K562 (cell line): ENCODE data around the gene DPP9. TPM values are rescaled to one million over a fixed set of nuclear protein-coding genes. Genes with fewer than 3 reads are reported as not detected.

Source experiments
- CSDE1 ChIP-seq, 2 experiments: fragments of 450-650 bp; IDR thresholded peaks; 2 replicates each; pipeline ENCODE4 v1.6.1; 2016; ENCODE audit warnings: mild to moderate bottlenecking in 1 of 2
- CTCF ChIP-seq, 3 experiments: IDR thresholded peaks in 2 of 3; conservative IDR thresholded peaks in 1 of 3; 2 replicates each; pipeline ENCODE4 v1.5.1; 2011 to 2012; ENCODE audit warnings: low read length in 3 of 3, mild to moderate bottlenecking in 3 of 3, control low read depth in 2 of 3, improper control_type of control experiment in 1 of 3, inconsistent platforms in 1 of 3, low read depth in 1 of 3, mixed read lengths in 1 of 3, moderate library complexity in 1 of 3; ENCODE audit not compliant: insufficient read depth in 2 of 3
- ELF4 ChIP-seq: fragments of 450-650 bp; formaldehyde crosslinking; IDR thresholded peaks from 2 replicates; pipeline ENCODE4 v1.4.0; 2022; ENCODE audit warnings: missing genetic modification characterization
- HNRNPK ChIP-seq: fragments of 200-400 bp; formaldehyde crosslinking; IDR thresholded peaks from one replicate; pipeline ENCODE4 v1.6.1; 2018; ENCODE audit warnings: mild to moderate bottlenecking, low read depth, low read length; ENCODE audit not compliant: poor library complexity, severe bottlenecking
- HSF4 ChIP-seq: fragments of 250-450 bp; sonication (Bioruptor Pico); IDR thresholded peaks from 2 replicates; pipeline ENCODE4 v2.1.2; 2022; ENCODE audit warnings: mild to moderate bottlenecking, moderate library complexity, borderline replicate concordance
- MCM7 ChIP-seq, 2 experiments: fragments of 450-650 bp; IDR thresholded peaks; 2 replicates each; pipeline ENCODE4 v1.6.1; 2016 to 2018
- MIER1 ChIP-seq: fragments of 450-650 bp; IDR thresholded peaks from 2 replicates; pipeline ENCODE4 v1.6.1; 2016; ENCODE audit warnings: antibody characterized with exemption, mild to moderate bottlenecking, low read depth
- NCOA6 ChIP-seq: fragments of 450-650 bp; IDR thresholded peaks from 2 replicates; pipeline ENCODE4 v1.6.1; 2017; ENCODE audit warnings: mild to moderate bottlenecking
- SLC30A9 ChIP-seq: fragments of 250-450 bp; sonication (Bioruptor Pico); IDR thresholded peaks from 2 replicates; pipeline ENCODE4 v1.8.0; 2022; ENCODE audit warnings: mild to moderate bottlenecking, moderate library complexity
- SMARCA5 ChIP-seq: fragments of 450-650 bp; IDR thresholded peaks from 2 replicates; pipeline ENCODE4 v1.6.1; 2016
- SRSF3 ChIP-seq: fragments of 200-400 bp; formaldehyde crosslinking; IDR thresholded peaks from 2 replicates; pipeline ENCODE4 v1.6.1; 2016; ENCODE audit warnings: mild to moderate bottlenecking, low read length, moderate library complexity; ENCODE audit not compliant: insufficient read depth
- TAF15 ChIP-seq: fragments of 200-400 bp; formaldehyde crosslinking; IDR thresholded peaks from 2 replicates; pipeline ENCODE4 v1.6.1; 2017; ENCODE audit warnings: mild to moderate bottlenecking, low read depth, low read length, moderate library complexity
- TCF3 ChIP-seq: sonication (generic); formaldehyde crosslinking; IDR thresholded peaks from 2 replicates; pipeline ENCODE4 v1.4.0; 2020; ENCODE audit warnings: mild to moderate bottlenecking, missing genetic modification reagents
- XRCC5 ChIP-seq: fragments of 200-400 bp; formaldehyde crosslinking; IDR thresholded peaks from 2 replicates; pipeline ENCODE4 v1.6.1; 2017; ENCODE audit warnings: low read depth, mild to moderate bottlenecking, low read length
- ZFP91 ChIP-seq: sonication (generic); formaldehyde crosslinking; IDR thresholded peaks from 2 replicates; pipeline ENCODE4 v1.8.0; 2022; ENCODE audit warnings: mild to moderate bottlenecking, missing genetic modification reagents
- ZNF134 ChIP-seq: fragments of 250-450 bp; sonication (Bioruptor Pico); conservative IDR thresholded peaks from 2 replicates; pipeline ENCODE4 v1.4.0; 2020
- ZNF592 ChIP-seq: fragments of 450-650 bp; IDR thresholded peaks from 2 replicates; pipeline ENCODE4 v1.6.1; 2017; ENCODE audit warnings: antibody characterized with exemption, mild to moderate bottlenecking
- polyA plus RNA-seq, 8 experiments: library from polyadenylated mRNA; depleted of rRNA in 4 of 8; stranded (reverse) in 5 of 8; unstranded in 3 of 8; fragments of >200 nt; fragmentation: Nextera tagmentation in 2 of 8; fragmentation: Illumina TruSeq in 1 of 8; extraction: Ambion mirVana in 2 of 8; extraction: Trizol in 1 of 8; gene quantifications; 2 replicates each; pipeline versions ENCODE4 v1.2.1 to v1.2.3, GENCODE V29; 2011 to 2014; ENCODE audit warnings: inconsistent platforms in 1 of 8, missing spikeins in 1 of 8
- total RNA-seq, 7 experiments: library from RNA; depleted of rRNA in 6 of 7; stranded (reverse); fragments of >200 nt in 6 of 7; fragmentation: Illumina TruSeq in 2 of 7; extraction: Trizol in 2 of 7; gene quantifications; 2 replicates each; pipeline versions ENCODE4 v1.2.1 to v1.2.3, GENCODE V29; 2011 to 2021; ENCODE audit warnings: low replicate concordance in 1 of 7
- TF ChIP-seq, protein P1 (sequence below): fragments of 250-450 bp; sonication (Bioruptor Pico); IDR thresholded peaks from 2 replicates; pipeline ENCODE4 v1.9.0; 2021; ENCODE audit warnings: mild to moderate bottlenecking, inconsistent platforms

The DPP9 gene
- total and polyA plus RNA-seq, 9 of the 15 experiments (the other 6 are each of a cell fraction or from before 2014, with no cell fraction given), result 0.90 to 66.7 (median 24.5) TPM

GRCh38 chr19:4768934-4769777 lies 45.5 kb upstream of the DPP9 start (continued):
- TF ChIP-seq ZNF592 (no peak), CSDE1 (IDR thresholded peaks at IDR 0.05) (no peak), HNRNPK (no peak), SMARCA5 (no peak), SLC30A9 (CRISPR knock-in tag) (no peak), MIER1 (peak; percentile 100), TAF15 (no peak), ZFP91 (CRISPR knock-in tag) (peak; percentile 84), NCOA6 (peak; percentile 100), MCM7 (IDR thresholded peaks at IDR 0.05) (peak in 1 of 2 experiments; percentile 97; a peak in 1 of 4 replicates), ELF4 (CRISPR knock-in tag) (no peak), SRSF3 (no peak), XRCC5 (peak; percentile 94), HSF4 (CRISPR knock-in tag) (peak; percentile 81; the same call in 1 of the 2 replicates), CTCF (IDR thresholded peaks at IDR 0.05 in 2 of 3, conservative IDR thresholded peaks at IDR 0.05 in 1 of 3; ENCODE audit: insufficient read depth in 2 of 3, low read depth in 1 of 3, low read length in 3 of 3) (peak in 1 of 3 experiments; percentile 20; a peak in 1 of 6 replicates), ZNF134 (CRISPR knock-in tag) (0 out of 2 replicates have a peak, but pooled peaks have one; percentile 20), TCF3 (CRISPR knock-in tag) (peak; percentile 70)
- TF ChIP-seq, protein P1, sequence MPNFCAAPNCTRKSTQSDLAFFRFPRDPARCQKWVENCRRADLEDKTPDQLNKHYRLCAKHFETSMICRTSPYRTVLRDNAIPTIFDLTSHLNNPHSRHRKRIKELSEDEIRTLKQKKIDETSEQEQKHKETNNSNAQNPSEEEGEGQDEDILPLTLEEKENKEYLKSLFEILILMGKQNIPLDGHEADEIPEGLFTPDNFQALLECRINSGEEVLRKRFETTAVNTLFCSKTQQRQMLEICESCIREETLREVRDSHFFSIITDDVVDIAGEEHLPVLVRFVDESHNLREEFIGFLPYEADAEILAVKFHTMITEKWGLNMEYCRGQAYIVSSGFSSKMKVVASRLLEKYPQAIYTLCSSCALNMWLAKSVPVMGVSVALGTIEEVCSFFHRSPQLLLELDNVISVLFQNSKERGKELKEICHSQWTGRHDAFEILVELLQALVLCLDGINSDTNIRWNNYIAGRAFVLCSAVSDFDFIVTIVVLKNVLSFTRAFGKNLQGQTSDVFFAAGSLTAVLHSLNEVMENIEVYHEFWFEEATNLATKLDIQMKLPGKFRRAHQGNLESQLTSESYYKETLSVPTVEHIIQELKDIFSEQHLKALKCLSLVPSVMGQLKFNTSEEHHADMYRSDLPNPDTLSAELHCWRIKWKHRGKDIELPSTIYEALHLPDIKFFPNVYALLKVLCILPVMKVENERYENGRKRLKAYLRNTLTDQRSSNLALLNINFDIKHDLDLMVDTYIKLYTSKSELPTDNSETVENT (CRISPR knock-in tag), result no peak
